HepG2 (cell line): ENCODE results near the gene PVRIG. TPM values are rescaled to one million over a fixed set of nuclear protein-coding genes. Genes with fewer than 3 reads are reported as not detected.

Experiments
- ATAC-seq: fragments of 200-7000 bp; cut with Tn5 transposase; 3 replicates; pipeline ENCODE4 v1.9.1; 2020; ENCODE audit warnings: mild to moderate bottlenecking, moderate library complexity
- BruUV-seq: library from RNA; stranded (reverse); fragments of 400-500 nt; replicated peaks from 2 replicates; lab custom pipeline; 2021; lab: Mats Ljungman, UMichigan
- CTCF ChIA-PET: fragments of 300-600 bp; formaldehyde crosslinking; extraction: SDS; loops from one replicate; lab custom pipeline; 2021; ENCODE audit warnings: low total read pairs, inconsistent platforms, low intra/inter-chr PET ratio; lab: Yijun Ruan, JAX
- POLR2A ChIA-PET: fragments of 350-600 bp; sonication (Branson Sonifier 250); formaldehyde crosslinking; loops from one replicate; lab custom pipeline; 2020; ENCODE audit warnings: antibody characterized with exemption, inconsistent platforms; lab: Yijun Ruan, JAX
- DNase-seq: peaks from one replicate; pipeline ENCODE4 v3.0.0-alpha.2; 2015; ENCODE audit warnings: low spot score
- FAIRE-seq: peaks from 3 replicates; lab custom pipeline; 2011; peaks lifted over from hg19 to GRCh38; lab: Jason Lieb, UNC
- H2AFZ ChIP-seq: one replicate; pipeline ENCODE4 v1.6.1; 2011; ENCODE audit warnings: low read length, inconsistent platforms
- H3K27ac ChIP-seq: fragments of 300-600 bp; 3 replicates; pipeline ENCODE4 v1.8.0; 2011; ENCODE audit warnings: mixed run types, mild to moderate bottlenecking, mixed read lengths, low read length, inconsistent platforms; ENCODE audit not compliant: insufficient read depth; ENCODE audit errors: extremely low read length
- H3K27me3 ChIP-seq, 2 experiments: fragments of 200-600 bp in 1 of 2; 2 replicates in 1 of 2; 3 replicates in 1 of 2; pipeline versions ENCODE4 v1.6.0 to v1.8.0; 2011; ENCODE audit warnings: low read length in 2 of 2, mild to moderate bottlenecking in 2 of 2, moderate library complexity in 2 of 2, inconsistent platforms in 1 of 2; ENCODE audit not compliant: insufficient read depth in 2 of 2, control insufficient read depth in 1 of 2
- H3K36me3 ChIP-seq, 2 experiments: fragments of 200-600 bp in 1 of 2; replicated peaks in 1 of 2; 2 replicates in 1 of 2; 3 replicates in 1 of 2; pipeline versions ENCODE4 v1.5.1 to v1.8.0; 2011; ENCODE audit warnings: low read length in 2 of 2, inconsistent platforms in 1 of 2; ENCODE audit not compliant: insufficient read depth in 2 of 2, control insufficient read depth in 1 of 2
- H3K4me1 ChIP-seq: 2 replicates; pipeline ENCODE4 v1.5.1; 2012; ENCODE audit warnings: low read length, inconsistent platforms; ENCODE audit not compliant: insufficient read depth
- H3K4me2 ChIP-seq: 2 replicates; pipeline ENCODE4 v1.6.0; 2011; ENCODE audit warnings: low read depth, low read length, inconsistent platforms
- H3K4me3 ChIP-seq, 3 experiments: fragments of 200-600 bp in 1 of 3; sonication (generic), shearing (Covaris generic) in 1 of 3; replicated peaks in 1 of 3; 2 replicates each; pipeline ENCODE4 v1.5.1; 2011 to 2016; ENCODE audit warnings: low read length in 3 of 3, inconsistent platforms in 2 of 3, low read depth in 2 of 3, mild to moderate bottlenecking in 2 of 3, control low read depth in 1 of 3, mixed read lengths in 1 of 3; ENCODE audit not compliant: insufficient read depth in 1 of 3
- H3K79me2 ChIP-seq: one replicate; pipeline ENCODE4 v1.6.1; 2011; ENCODE audit warnings: low read length, inconsistent platforms; ENCODE audit not compliant: insufficient read depth
- H3K9ac ChIP-seq: 2 replicates; pipeline ENCODE4 v1.6.0; 2011; ENCODE audit warnings: mild to moderate bottlenecking, low read depth, low read length, inconsistent platforms; ENCODE audit not compliant: insufficient read depth
- H3K9me3 ChIP-seq: 2 replicates; pipeline ENCODE4 v1.5.1; 2012; ENCODE audit warnings: mild to moderate bottlenecking, low read length
- H4K20me1 ChIP-seq: 2 replicates; pipeline ENCODE4 v1.6.0; 2011; ENCODE audit warnings: inconsistent platforms, mild to moderate bottlenecking, low read length, moderate library complexity; ENCODE audit not compliant: insufficient read depth
- HIVEP1 ChIP-seq: sonication (generic); formaldehyde crosslinking; IDR thresholded peaks from 2 replicates; pipeline ENCODE4 v1.4.0; 2020; ENCODE audit warnings: mild to moderate bottlenecking, missing genetic modification reagents
- HNF4A ChIP-seq: sonication (generic); formaldehyde crosslinking; IDR thresholded peaks from 2 replicates; pipeline ENCODE4 v1.4.0; 2020; ENCODE audit warnings: missing genetic modification reagents
- HNF4G ChIP-seq, 2 experiments: sonication (generic) in 1 of 2; formaldehyde crosslinking in 1 of 2; IDR thresholded peaks; 2 replicates each; pipeline versions ENCODE4 v1.4.0 to v1.6.1; 2011 to 2020; ENCODE audit warnings: borderline replicate concordance in 2 of 2, low read depth in 2 of 2, mild to moderate bottlenecking in 2 of 2, low read length in 1 of 2, missing genetic modification reagents in 1 of 2, moderate library complexity in 1 of 2
- MAFK ChIP-seq, 2 experiments: IDR thresholded peaks in 1 of 2; conservative IDR thresholded peaks in 1 of 2; 2 replicates each; pipeline ENCODE4 v1.6.1; 2011; ENCODE audit warnings: improper control_type of control experiment in 2 of 2, low read length in 2 of 2
- ZNF687 ChIP-seq: sonication (generic); formaldehyde crosslinking; IDR thresholded peaks from 2 replicates; pipeline ENCODE4 v1.5.1; 2020; ENCODE audit warnings: mild to moderate bottlenecking, missing genetic modification reagents, moderate library complexity
- ZSCAN25 ChIP-seq: sonication (generic); formaldehyde crosslinking; IDR thresholded peaks from 2 replicates; pipeline ENCODE4 v1.8.0; 2022; ENCODE audit warnings: mild to moderate bottlenecking, missing genetic modification reagents
- WGBS: methylation state at CpG from one replicate; pipeline ENCODE4 v1.1.6; 2017; ENCODE audit warnings: low lambda C conversion rate; 5-methylcytosine and 5-hydroxymethylcytosine counted together
- in situ Hi-C: cut with HindIII; loops from 2 replicates; pipeline ENCODE4 v1.10.0; 2017; ENCODE audit warnings: low pct_unique_long_range_greater_than_20kb; ENCODE audit not compliant: extremely low pct_ligation_motif_present
- intact Hi-C: fragments of 100-400 bp; cut with micrococcal nuclease; formaldehyde crosslinking; loops from one replicate; pipeline ENCODE4 v1.10.0; 2022; ENCODE audit not compliant: unreplicated experiment
- polyA plus RNA-seq, 8 experiments: library from polyadenylated mRNA; depleted of rRNA in 3 of 8; stranded (reverse) in 7 of 8; unstranded in 1 of 8; fragments of >200 nt; fragmentation: Illumina TruSeq in 4 of 8; extraction: Trizol in 4 of 8; gene quantifications; 2 replicates each; pipeline versions ENCODE4 v1.2.1 to v1.2.3, GENCODE V29; 2011 to 2016; ENCODE audit warnings: low read depth in 4 of 8, missing spikeins in 1 of 8, mixed read lengths in 1 of 8; ENCODE audit not compliant: insufficient read depth in 1 of 8
- total RNA-seq, 5 experiments: library from RNA; depleted of rRNA; stranded (reverse); fragments of >200 nt; fragmentation: Illumina TruSeq; extraction: Trizol; gene quantifications; 2 replicates each; pipeline ENCODE4 v1.2.3, GENCODE V29; 2016; ENCODE audit warnings: low read depth in 1 of 5

The PVRIG gene
- total and polyA plus RNA-seq, 2 of the 13 experiments (the other 11 are each of a cell fraction or from before 2014, with no cell fraction given) = not detected

- no peak overlapping the region for H3K27ac ChIP-seq
- H3K27me3 ChIP-seq = no peaks in the 10 kb centered on the region
- FAIRE-seq (no peak), DNase-seq (peak; percentile 17), ATAC-seq (peak; percentile 69)
- in situ Hi-C loops (no loop called here), intact Hi-C loops (no loop called here)
- no peaks in the 10 kb centered on the region for H4K20me1 ChIP-seq
- H3K9me3 ChIP-seq = no peaks in the 10 kb centered on the region
- H2AFZ ChIP-seq = no peak overlapping the region
- no TSS peak for BruUV-seq
- ChIA-PET CTCF (no interaction called here), POLR2A (no interaction called here)
- H3K4me3 ChIP-seq = no peak overlapping the region
- H3K4me1 ChIP-seq = peaks cover 13% of the 10 kb centered on the region
- WGBS = 15% methylated on average over 11 of the region's 11 CpGs
- no peaks in the 10 kb centered on the region for H3K36me3 ChIP-seq
- H3K79me2 ChIP-seq = no peaks in the 10 kb centered on the region
- peak overlapping the region; percentile 29; the same call in 1 of the 2 replicates for H3K4me2 ChIP-seq
- TF ChIP-seq HIVEP1 (CRISPR knock-in tag) (no peak), ZNF687 (CRISPR knock-in tag) (0 out of 2 replicates have a peak, but pooled peaks have one; percentile 10), ZSCAN25 (CRISPR knock-in tag) (no peak), MAFK (conservative IDR thresholded peaks at IDR 0.05 in 1 of 2, IDR thresholded peaks at IDR 0.05 in 1 of 2; ENCODE audit: low read length in 2 of 2) (0 out of 4 replicates have a peak, but pooled peaks have one; percentile 3 to 6), HNF4A (CRISPR knock-in tag) (peak; percentile 56; the same call in 1 of the 2 replicates), HNF4G (IDR thresholded peaks at IDR 0.05; ENCODE audit: borderline replicate concordance, low read depth, low read length) (0 out of 2 replicates have a peak, but pooled peaks have one; percentile 39), HNF4G (CRISPR knock-in tag; IDR thresholded peaks at IDR 0.05; ENCODE audit: borderline replicate concordance, low read depth) (peak; percentile 53; the same call in 1 of the 2 replicates)
- H3K9ac ChIP-seq = no peak overlapping the region
Observed at GRCh38 chr7:100200693-100201092, 19.1 kb upstream of the PVRIG start.
